ENCODE data around the gene ADGRG6. TPM values are rescaled to one million over a fixed set of nuclear protein-coding genes. Genes with fewer than 3 reads are reported as not detected.

The ADGRG6 gene
- total and polyA plus RNA-seq, 10 of the 15 experiments (the other 5 are each of a cell fraction or from before 2014, with no cell fraction given): 0.01 to 0.24 (median 0.13) TPM; not detected in 7

- TF ChIP-seq ZNF384 (IDR thresholded peaks at IDR 0.05; ENCODE audit: borderline replicate concordance, low read depth, low read length) (peak; percentile 84), TBL1XR1 (IDR thresholded peaks at IDR 0.05; ENCODE audit: low read depth, low read length) (0 out of 2 replicates have a peak, but pooled peaks have one; percentile 50), ZNF687 (IDR thresholded peaks at IDR 0.05) (no peak), CUX1 (IDR thresholded peaks at IDR 0.05; ENCODE audit: insufficient replicate concordance, low read depth, low read length) (peak; percentile 36), CHD4 (IDR thresholded peaks at IDR 0.05) (no peak), ZNF622 (IDR thresholded peaks at IDR 0.05) (no peak), HDGF (IDR thresholded peaks at IDR 0.05) (no peak), TCF7 (IDR thresholded peaks at IDR 0.05; ENCODE audit: borderline replicate concordance) (peak; percentile 55; the same call in 1 of the 2 replicates), GATAD2B (conservative IDR thresholded peaks at IDR 0.05; ENCODE audit: low read depth) (no peak), RB1 (IDR thresholded peaks at IDR 0.05; ENCODE audit: borderline replicate concordance) (no peak), IKZF2 (IDR thresholded peaks at IDR 0.05) (peak; percentile 63 to 72), RFX5 (IDR thresholded peaks at IDR 0.05; ENCODE audit: low read depth, low read length) (no peak), TAF1 (IDR thresholded peaks at IDR 0.05; ENCODE audit: borderline replicate concordance, low read depth, low read length) (no peak), JUND (IDR thresholded peaks at IDR 0.05; ENCODE audit: low read depth, low read length) (no peak), MLLT1 (IDR thresholded peaks at IDR 0.05) (no peak), TCF3 (IDR thresholded peaks at IDR 0.05; ENCODE audit: borderline replicate concordance, insufficient read depth, low read depth, low read length) (no peak), MTA3 (IDR thresholded peaks at IDR 0.05; ENCODE audit: borderline replicate concordance, low read length) (peak; percentile 50; the same call in 1 of the 2 replicates), E2F8 (IDR thresholded peaks at IDR 0.05; ENCODE audit: low read depth, partially characterized antibody) (no peak)
These were observed 94.0 kb downstream of the ADGRG6 start (continued) for GRCh38 chr6:142395768-142396231.
